ENCODE measurements around the gene VWA8.
A peak's percentile ranks its signal among the peaks of the same experiment; 100 is the strongest.

DNA sequence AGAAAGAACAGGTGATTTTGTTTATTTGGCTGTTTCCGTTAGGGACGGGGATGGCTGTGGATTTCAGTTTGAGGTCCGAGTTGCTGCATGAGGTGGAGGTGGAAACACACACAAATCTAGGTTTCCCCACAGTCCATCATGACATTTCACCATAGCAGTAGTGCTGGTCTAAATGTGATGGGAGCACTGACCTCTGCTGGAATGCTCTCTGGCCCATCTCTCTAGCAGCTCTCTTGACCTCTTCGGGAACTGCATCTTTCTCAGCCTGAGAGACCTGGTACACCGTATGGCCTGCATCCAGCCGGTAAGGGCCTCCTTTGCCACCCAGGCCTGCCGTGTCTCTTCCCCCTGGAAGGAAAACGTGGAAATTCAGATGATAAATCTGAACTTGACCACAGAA, 349.5 kb downstream of the VWA8 start:
- TF ChIP-seq, protein P1, sequence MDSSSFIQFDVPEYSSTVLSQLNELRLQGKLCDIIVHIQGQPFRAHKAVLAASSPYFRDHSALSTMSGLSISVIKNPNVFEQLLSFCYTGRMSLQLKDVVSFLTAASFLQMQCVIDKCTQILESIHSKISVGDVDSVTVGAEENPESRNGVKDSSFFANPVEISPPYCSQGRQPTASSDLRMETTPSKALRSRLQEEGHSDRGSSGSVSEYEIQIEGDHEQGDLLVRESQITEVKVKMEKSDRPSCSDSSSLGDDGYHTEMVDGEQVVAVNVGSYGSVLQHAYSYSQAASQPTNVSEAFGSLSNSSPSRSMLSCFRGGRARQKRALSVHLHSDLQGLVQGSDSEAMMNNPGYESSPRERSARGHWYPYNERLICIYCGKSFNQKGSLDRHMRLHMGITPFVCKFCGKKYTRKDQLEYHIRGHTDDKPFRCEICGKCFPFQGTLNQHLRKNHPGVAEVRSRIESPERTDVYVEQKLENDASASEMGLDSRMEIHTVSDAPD (CRISPR knock-in tag; IDR thresholded peaks at IDR 0.05), result no peak
- TF ChIP-seq, protein P2, sequence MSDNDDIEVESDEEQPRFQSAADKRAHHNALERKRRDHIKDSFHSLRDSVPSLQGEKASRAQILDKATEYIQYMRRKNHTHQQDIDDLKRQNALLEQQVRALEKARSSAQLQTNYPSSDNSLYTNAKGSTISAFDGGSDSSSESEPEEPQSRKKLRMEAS (IDR thresholded peaks at IDR 0.05), result no peak
- TF ChIP-seq, protein P3, sequence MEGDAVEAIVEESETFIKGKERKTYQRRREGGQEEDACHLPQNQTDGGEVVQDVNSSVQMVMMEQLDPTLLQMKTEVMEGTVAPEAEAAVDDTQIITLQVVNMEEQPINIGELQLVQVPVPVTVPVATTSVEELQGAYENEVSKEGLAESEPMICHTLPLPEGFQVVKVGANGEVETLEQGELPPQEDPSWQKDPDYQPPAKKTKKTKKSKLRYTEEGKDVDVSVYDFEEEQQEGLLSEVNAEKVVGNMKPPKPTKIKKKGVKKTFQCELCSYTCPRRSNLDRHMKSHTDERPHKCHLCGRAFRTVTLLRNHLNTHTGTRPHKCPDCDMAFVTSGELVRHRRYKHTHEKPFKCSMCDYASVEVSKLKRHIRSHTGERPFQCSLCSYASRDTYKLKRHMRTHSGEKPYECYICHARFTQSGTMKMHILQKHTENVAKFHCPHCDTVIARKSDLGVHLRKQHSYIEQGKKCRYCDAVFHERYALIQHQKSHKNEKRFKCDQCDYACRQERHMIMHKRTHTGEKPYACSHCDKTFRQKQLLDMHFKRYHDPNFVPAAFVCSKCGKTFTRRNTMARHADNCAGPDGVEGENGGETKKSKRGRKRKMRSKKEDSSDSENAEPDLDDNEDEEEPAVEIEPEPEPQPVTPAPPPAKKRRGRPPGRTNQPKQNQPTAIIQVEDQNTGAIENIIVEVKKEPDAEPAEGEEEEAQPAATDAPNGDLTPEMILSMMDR (CRISPR knock-in tag; IDR thresholded peaks at IDR 0.05), result 0 out of 2 replicates have a peak, but pooled peaks have one; percentile 10
- TF ChIP-seq BORCS8-MEF2B (CRISPR knock-in tag; IDR thresholded peaks at IDR 0.05), result no peak
- no peak for TF ChIP-seq SOX5 (CRISPR knock-in tag; IDR thresholded peaks at IDR 0.05; ENCODE audit: borderline replicate concordance)
- no peak for TF ChIP-seq KDM5A (IDR thresholded peaks at IDR 0.05; ENCODE audit: borderline replicate concordance, low read length)
- no peak for TF ChIP-seq SMARCC2 (IDR thresholded peaks at IDR 0.05)
- no peak for TF ChIP-seq EZH2 (conservative IDR thresholded peaks at IDR 0.05; ENCODE audit: low read depth, low read length)
- TF ChIP-seq ZBTB7A (CRISPR knock-in tag; IDR thresholded peaks at IDR 0.05), result no peak
- TF ChIP-seq, protein P4, sequence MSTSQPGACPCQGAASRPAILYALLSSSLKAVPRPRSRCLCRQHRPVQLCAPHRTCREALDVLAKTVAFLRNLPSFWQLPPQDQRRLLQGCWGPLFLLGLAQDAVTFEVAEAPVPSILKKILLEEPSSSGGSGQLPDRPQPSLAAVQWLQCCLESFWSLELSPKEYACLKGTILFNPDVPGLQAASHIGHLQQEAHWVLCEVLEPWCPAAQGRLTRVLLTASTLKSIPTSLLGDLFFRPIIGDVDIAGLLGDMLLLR (CRISPR knock-in tag; IDR thresholded peaks at IDR 0.05), result no peak
- TF ChIP-seq SUZ12 (IDR thresholded peaks at IDR 0.05; ENCODE audit: low read depth, low read length), result no peak
- TF ChIP-seq, protein P5, sequence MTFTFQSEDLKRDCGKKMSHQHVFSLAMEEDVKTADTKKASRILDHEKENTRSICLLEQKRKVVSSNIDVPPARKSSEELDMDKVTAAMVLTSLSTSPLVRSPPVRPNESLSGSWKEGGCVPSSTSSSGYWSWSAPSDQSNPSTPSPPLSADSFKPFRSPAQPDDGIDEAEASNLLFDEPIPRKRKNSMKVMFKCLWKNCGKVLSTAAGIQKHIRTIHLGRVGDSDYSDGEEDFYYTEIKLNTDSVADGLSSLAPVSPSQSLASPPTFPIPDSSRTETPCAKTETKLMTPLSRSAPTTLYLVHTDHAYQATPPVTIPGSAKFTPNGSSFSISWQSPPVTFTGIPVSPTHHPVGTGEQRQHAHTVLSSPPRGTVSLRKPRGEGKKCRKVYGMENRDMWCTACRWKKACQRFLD (CRISPR knock-in tag; IDR thresholded peaks at IDR 0.05; ENCODE audit: borderline replicate concordance), result no peak
